HTR-8/SVneo (cell line): ENCODE data around the gene ANXA9.

ENCODE experiments used
- DNase-seq: peaks from one replicate; pipeline ENCODE4 v3.0.0; 2011; ENCODE audit warnings: low spot score, mixed read lengths; ENCODE audit not compliant: insufficient read length
- FAIRE-seq: peaks from 2 replicates; lab custom pipeline; 2011; peaks lifted over from hg19 to GRCh38; lab: Jason Lieb, UNC

Gene ANXA9

GRCh38 chr1:150981805-150982712 is at the start of gene ANXA9:
Gene ANXA9, plus strand, starts transcription at chr1:150982292. Its CDS starts 814 bp downstream, at chr1:150983106.
- FAIRE-seq (no peak), DNase-seq (no peak)

DNA sequence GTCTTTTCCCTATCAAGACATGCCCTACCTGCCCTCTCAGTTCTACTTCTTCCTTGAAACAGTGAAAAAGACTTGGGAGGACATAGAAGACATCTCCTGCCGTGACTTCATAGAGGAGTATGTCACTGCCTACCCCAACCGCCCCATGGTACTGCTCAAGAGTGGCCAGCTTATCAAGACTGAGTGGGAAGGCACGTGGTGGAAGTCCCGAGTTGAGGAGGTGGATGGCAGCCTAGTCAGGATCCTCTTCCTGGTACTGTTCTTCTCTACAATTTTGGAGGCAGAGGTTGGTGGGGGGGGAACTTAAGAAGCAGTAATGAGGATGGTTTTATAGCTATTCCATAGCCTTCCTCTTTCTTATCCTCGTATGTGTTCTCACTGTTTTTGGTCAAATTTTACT is 37.2 kb upstream of the ANXA9 start:
- DNase-seq (no peak), FAIRE-seq (no peak)

- no peak for FAIRE-seq
- no peak for DNase-seq
Observed at GRCh38 chr1:150954708-150955107, 27.4 kb upstream of the ANXA9 start.

- no peak for DNase-seq
- FAIRE-seq: no peak
Observed at GRCh38 chr1:150955280-150955679, 26.8 kb upstream of the ANXA9 start.

DNA sequence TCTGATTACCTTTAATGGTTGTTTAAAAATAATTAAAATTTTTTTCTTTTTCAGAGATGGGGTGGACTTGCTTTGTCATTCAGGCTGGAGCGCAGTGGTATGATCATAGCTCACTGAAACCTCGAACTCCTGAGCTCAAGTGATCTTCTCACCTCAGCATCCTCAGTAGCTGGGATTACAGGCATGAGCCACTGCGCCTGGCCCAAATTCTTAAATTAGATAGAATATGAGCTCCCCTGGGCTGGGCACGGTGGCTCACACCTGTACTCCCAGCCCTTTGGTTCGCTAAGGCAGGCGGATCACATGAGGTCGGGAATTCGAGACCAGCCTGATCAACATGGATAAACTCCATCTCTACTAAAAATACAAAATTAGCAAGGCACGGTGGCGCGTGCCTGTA is 24.4 kb upstream of the ANXA9 start:
- FAIRE-seq: no peak
- no peak for DNase-seq

- FAIRE-seq (no peak), DNase-seq (no peak)
Observed at GRCh38 chr1:150960646-150961045, 21.4 kb upstream of the ANXA9 start.

DNA sequence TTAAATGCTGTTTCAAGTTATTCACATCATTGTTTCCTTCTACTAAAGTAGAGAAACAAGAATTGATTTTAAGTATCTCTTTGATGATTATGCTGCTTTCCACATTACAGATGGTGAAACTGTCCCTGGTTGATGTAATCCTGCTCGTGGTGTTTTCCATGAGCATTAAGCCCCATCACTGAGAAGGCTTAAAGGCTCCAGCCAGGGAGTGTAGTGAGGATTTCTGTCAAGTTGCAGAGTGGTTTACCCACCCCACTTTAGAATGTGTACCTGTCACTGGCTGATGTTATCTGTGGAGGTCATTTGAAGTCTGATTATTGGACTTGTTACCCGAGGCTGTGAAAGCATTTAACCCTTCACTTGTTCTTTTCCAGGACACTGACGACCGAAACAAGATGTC is 20.3 kb upstream of the ANXA9 start:
- no peak for DNase-seq
- FAIRE-seq: no peak

GRCh38 chr1:150963321-150964163 is 18.6 kb upstream of the ANXA9 start:
- no peak for FAIRE-seq
- DNase-seq: no peak

DNA sequence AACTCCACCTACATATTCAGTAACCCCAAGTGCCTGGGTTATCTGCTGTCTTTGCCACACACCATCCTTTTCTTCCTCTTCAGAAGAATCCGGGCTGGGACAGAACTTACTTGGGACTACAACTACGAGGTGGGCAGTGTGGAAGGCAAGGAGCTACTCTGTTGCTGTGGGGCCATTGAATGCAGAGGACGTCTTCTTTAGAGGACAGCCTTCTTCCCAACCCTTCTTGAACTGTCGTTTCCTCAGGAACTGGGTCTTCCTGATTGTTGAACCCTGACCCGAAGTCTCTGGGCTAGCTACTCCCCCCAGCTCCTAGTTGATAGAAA is 18.0 kb upstream of the ANXA9 start:
- FAIRE-seq (no peak), DNase-seq (no peak)

DNA sequence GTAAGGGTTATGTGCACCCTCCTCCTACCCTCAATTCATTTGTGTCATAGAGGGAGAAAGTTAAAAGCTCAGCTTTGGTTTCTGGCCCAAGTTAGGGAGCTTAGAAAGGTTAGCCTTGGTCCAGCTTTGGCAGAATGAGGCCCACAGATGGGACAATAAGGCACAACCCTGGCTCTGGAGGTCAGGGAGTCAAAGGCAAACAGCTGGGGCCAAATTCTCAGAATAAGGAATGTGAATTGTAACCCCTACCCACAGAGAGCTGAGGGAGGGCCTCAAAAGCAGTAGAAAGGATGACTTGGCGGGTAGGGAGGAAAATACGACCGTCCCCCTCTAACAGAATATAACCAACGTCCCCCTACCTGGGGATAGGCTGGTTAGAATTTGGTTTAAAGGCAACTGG is 16.5 kb upstream of the ANXA9 start:
- FAIRE-seq: no peak

GRCh38 chr1:150966011-150966410 is 16.1 kb upstream of the ANXA9 start:
- DNase-seq: no peak
- no peak for FAIRE-seq

More for the DNA sequence above, 16.5 kb upstream of the ANXA9 start:
- no peak for DNase-seq

GRCh38 chr1:150967936-150968335 is 14.2 kb upstream of the ANXA9 start:
- FAIRE-seq (no peak), DNase-seq (no peak)

DNA sequence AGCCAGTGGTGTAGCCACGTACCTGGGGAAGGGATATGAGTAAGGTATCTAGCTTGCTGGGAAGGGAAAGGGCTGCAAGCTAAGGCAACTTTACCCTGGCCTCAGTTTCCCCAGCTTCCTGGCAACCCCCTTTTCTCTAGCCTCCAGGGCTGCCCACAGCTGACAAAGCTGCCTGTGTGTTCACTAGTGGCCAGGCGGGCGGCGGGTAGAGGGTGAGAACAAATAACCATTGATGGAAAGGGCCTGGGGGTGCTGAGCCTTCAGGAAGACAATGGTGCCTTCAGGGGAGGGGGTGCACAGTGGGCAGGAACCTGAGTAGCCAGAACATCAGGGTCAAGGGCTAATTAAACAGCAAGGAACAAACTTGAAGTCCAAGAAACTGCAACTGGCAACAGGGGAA is 13.6 kb upstream of the ANXA9 start:
- FAIRE-seq (no peak), DNase-seq (no peak)

- FAIRE-seq (no peak), DNase-seq (no peak)
Observed at GRCh38 chr1:150969626-150970025, 12.5 kb upstream of the ANXA9 start.

DNA sequence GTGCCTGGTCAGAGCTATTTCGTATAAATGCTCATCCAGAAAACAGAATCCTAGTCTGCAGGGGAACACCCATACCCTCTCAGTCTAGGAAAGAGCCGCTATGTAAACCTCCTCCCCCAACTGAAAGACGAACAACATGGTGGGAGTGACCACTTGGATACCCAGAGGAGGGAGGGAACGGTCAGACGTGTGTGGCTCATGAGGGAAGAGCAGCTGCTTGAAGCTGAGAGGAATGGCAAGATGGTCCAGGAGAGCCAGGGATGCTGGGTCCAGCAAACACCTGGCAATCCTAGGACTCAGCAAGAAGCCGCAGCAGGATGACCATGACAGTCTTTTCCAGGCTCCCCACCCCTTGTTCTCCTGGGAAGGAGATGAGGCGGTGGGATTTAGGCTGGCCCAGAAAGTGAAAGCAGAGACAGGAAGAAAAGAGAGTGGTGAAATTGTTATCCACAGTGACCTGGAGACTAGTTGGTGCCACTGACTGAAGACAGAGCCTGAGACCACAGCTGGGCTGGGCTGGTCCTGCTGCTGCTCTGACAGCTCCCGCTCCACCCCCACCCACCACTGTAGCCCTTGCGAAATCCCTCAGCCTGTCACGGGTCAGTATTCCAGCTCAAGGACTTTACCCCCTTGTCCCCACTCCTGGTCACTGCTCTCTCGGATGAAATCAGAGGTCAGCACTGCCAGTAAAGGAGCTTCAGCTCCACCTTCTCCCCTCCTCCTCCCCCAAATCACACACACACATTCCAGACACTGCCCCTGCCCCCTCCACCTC is 11.1 kb upstream of the ANXA9 start:
- FAIRE-seq (no peak), DNase-seq (no peak)

GRCh38 chr1:150971583-150972416 is 10.3 kb upstream of the ANXA9 start:
- DNase-seq (no peak), FAIRE-seq (no peak)

DNA sequence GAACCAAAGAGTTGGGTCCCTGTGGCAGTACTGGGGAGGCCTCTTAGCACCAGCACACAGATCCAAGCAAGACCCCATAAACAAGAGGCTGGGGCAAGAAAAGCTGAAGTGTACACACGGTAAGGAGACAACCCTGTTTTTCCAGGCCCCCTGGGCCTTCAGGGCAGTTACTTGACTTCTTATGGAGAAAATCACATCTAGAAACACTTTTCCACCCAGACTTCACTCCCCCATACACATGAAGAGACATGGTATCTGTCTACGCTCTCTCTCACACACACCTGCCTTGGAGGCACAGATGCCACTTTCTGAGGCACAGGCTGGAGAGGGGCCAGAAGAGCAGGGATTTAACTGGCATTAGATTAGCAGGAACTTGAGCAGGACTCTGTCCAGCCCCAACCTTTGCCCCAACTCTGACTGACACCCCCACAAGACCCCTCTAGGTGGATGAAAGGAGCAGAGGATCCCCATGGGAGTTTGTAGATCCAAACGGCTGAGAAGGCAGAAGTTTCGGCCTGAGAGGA is 9.6 kb upstream of the ANXA9 start:
- DNase-seq (no peak), FAIRE-seq (no peak)

- FAIRE-seq (no peak), DNase-seq (no peak)
Observed at GRCh38 chr1:150973258-150973835, 8.7 kb upstream of the ANXA9 start.
